ENCODE results near the gene CIB4. TPM values are rescaled to one million over a fixed set of nuclear protein-coding genes. Genes with fewer than 3 reads are reported as not detected.

CIB4 gene
- total RNA-seq, 4 donors from 2014 or later: 0.45 to 0.94 TPM; not detected in 2

GRCh38 chr2:26605999-26606846 is 34.9 kb downstream of the CIB4 start:
- peaks cover 15 to 34% of the 10 kb centered on the region in 2 donors for H3K4me1 ChIP-seq
- no peaks in the 10 kb centered on the region for H3K27me3 ChIP-seq
- no peak overlapping the region for H3K4me3 ChIP-seq (replicated peaks in 1 of 3)
- TF ChIP-seq CTCF (IDR thresholded peaks at IDR 0.05) (no peak), POLR2A (IDR thresholded peaks at IDR 0.05) (no peak)
- no peaks in the 10 kb centered on the region for H3K9me3 ChIP-seq
- H3K36me3 ChIP-seq: no peaks in the 10 kb centered on the region
- no peak overlapping the region for H3K27ac ChIP-seq
- DNase-seq: no peak
- WGBS, 2 donors: 83 to 91% methylated on average over 18 of the region's 18 CpGs
- intact Hi-C loops (cut with DNase I): loop anchor here (2.0 kb wide), 1 partner anchor 141 kb away; no protein-coding TSS in a partner anchor

GRCh38 chr2:26605195-26605998 is 35.8 kb downstream of the CIB4 start:
- intact Hi-C loops (cut with DNase I): loop anchor here (2.0 kb wide), 1 partner anchor 141 kb away; no protein-coding TSS in a partner anchor
- Histone ChIP-seq H3K27ac (no peak overlapping the region), H3K4me1 (peaks cover 15 to 33% of the 10 kb centered on the region in 2 donors), H3K9me3 (no peaks in the 10 kb centered on the region), H3K27me3 (no peaks in the 10 kb centered on the region), H3K4me3 (replicated peaks in 1 of 3) (no peak overlapping the region), H3K36me3 (no peaks in the 10 kb centered on the region)
- WGBS, 2 donors: 34 to 40% methylated on average over 12 to 13 of the region's 13 CpGs
- peak; percentile 67 to 98 (median 88) for TF ChIP-seq CTCF (IDR thresholded peaks at IDR 0.05)
- TF ChIP-seq POLR2A (IDR thresholded peaks at IDR 0.05): no peak
- DNase-seq: peak; percentile 45 to 51

- no peaks in the 10 kb centered on the region for H3K36me3 ChIP-seq
- no peak for DNase-seq
- peaks cover 0 to 11% of the 10 kb centered on the region in 2 donors for H3K4me1 ChIP-seq
- H3K4me3 ChIP-seq (replicated peaks in 1 of 3): no peak overlapping the region
- no peaks in the 10 kb centered on the region for H3K27me3 ChIP-seq
- intact Hi-C loops (cut with DNase I): no loop called here
- no peaks in the 10 kb centered on the region for H3K9me3 ChIP-seq
- no peak for TF ChIP-seq POLR2A (IDR thresholded peaks at IDR 0.05)
- no peak for TF ChIP-seq CTCF (IDR thresholded peaks at IDR 0.05)
- no peak overlapping the region for H3K27ac ChIP-seq
- 86 to 87% methylated on average over 6 of the region's 6 CpGs for WGBS, 2 donors
These were observed 38.6 kb downstream of the CIB4 start for GRCh38 chr2:26602575-26602974.

GRCh38 chr2:26599387-26599786 is 41.8 kb downstream of the CIB4 start:
- TF ChIP-seq POLR2A (IDR thresholded peaks at IDR 0.05) (no peak), CTCF (IDR thresholded peaks at IDR 0.05) (no peak)
- DNase-seq: no peak
- no peaks in the 10 kb centered on the region for H3K36me3 ChIP-seq
- WGBS, 2 donors: 88 to 96% methylated on average over 2 of the region's 2 CpGs
- no peaks in the 10 kb centered on the region for H3K9me3 ChIP-seq
- intact Hi-C loops (cut with DNase I): no loop called here
- no peak overlapping the region for H3K4me3 ChIP-seq (replicated peaks in 1 of 3)
- no peaks in the 10 kb centered on the region for H3K4me1 ChIP-seq
- no peaks in the 10 kb centered on the region for H3K27me3 ChIP-seq
- no peak overlapping the region for H3K27ac ChIP-seq
